Sigmoid colon (tissue), 4 donors: Measurements from ENCODE around the gene MOCS1.

ENCODE experiments used
- CTCF ChIP-seq, 4 experiments: fragments of 450-650 bp in 3 of 4; fragments of 200-600 bp in 1 of 4; IDR thresholded peaks; one replicate each; pipeline ENCODE4 v1.5.1; 2016 to 2019; ENCODE audit warnings: antibody characterized with exemption in 4 of 4, mild to moderate bottlenecking in 3 of 4, moderate library complexity in 2 of 4
- EP300 ChIP-seq, 4 donors: sonication (generic); formaldehyde crosslinking; IDR thresholded peaks; one replicate each; pipeline ENCODE4 v1.6.1; 2017; ENCODE audit warnings: antibody characterized with exemption in 4 of 4

GRCh38 chr6:39887692-39888450 lies 46.4 kb downstream of the MOCS1 start:
- TF ChIP-seq EP300 (IDR thresholded peaks at IDR 0.05) = no peak
- TF ChIP-seq CTCF (IDR thresholded peaks at IDR 0.05) = no peak
